Astrocyte of the cerebellum (primary cell): ENCODE results near the gene POLR1D.

ENCODE experiments used
- DNase-seq: peaks from one replicate; pipeline ENCODE4 v3.0.0-alpha.2; 2011; ENCODE audit warnings: low read depth
- H3K4me3 ChIP-seq: 2 replicates; pipeline ENCODE4 v1.5.1; 2011; ENCODE audit warnings: mild to moderate bottlenecking, low read depth, low read length, moderate library complexity
- CTCF ChIP-seq: IDR thresholded peaks from 2 replicates; pipeline ENCODE4 v1.5.1; 2012; ENCODE audit warnings: low read length, low read depth, moderate library complexity, mild to moderate bottlenecking; ENCODE audit errors: missing control alignments
- in situ Hi-C: cut with HindIII; loops from 2 replicates; pipeline ENCODE4 v1.10.0; 2017; ENCODE audit warnings: low sequenced_read_pairs

The POLR1D gene

GRCh38 chr13:27631156-27631555 lies 9.5 kb downstream of the POLR1D start:
- in situ Hi-C loops, result no loop called here
- DNase-seq, result no peak
- TF ChIP-seq CTCF, result no peak
- no peak overlapping the region for H3K4me3 ChIP-seq

GRCh38 chr13:27631665-27632064 lies 10.0 kb downstream of the POLR1D start:
- no peak overlapping the region for H3K4me3 ChIP-seq
- TF ChIP-seq CTCF, result no peak
- no peak for DNase-seq
- in situ Hi-C loops, result no loop called here

- DNase-seq, result no peak
- in situ Hi-C loops, result no loop called here
- no peak for TF ChIP-seq CTCF
- no peak overlapping the region for H3K4me3 ChIP-seq
Measured at GRCh38 chr13:27632214-27632613, 10.5 kb downstream of the POLR1D start.

GRCh38 chr13:27632648-27633047 lies 11.0 kb downstream of the POLR1D start:
- TF ChIP-seq CTCF, result no peak
- DNase-seq, result no peak
- no peak overlapping the region for H3K4me3 ChIP-seq
- in situ Hi-C loops, result no loop called here

- DNase-seq, result no peak
- in situ Hi-C loops, result no loop called here
- no peak for TF ChIP-seq CTCF
- no peak overlapping the region for H3K4me3 ChIP-seq
Measured at GRCh38 chr13:27634231-27634630, 12.5 kb downstream of the POLR1D start.

GRCh38 chr13:27634791-27635190 lies 13.1 kb downstream of the POLR1D start:
- in situ Hi-C loops, result no loop called here
- DNase-seq, result no peak
- no peak overlapping the region for H3K4me3 ChIP-seq
- no peak for TF ChIP-seq CTCF

- no peak for TF ChIP-seq CTCF
- DNase-seq, result no peak
- no peak overlapping the region for H3K4me3 ChIP-seq
- in situ Hi-C loops, result no loop called here
Measured at GRCh38 chr13:27635266-27635665, 13.6 kb downstream of the POLR1D start.
